EH (cell line): ENCODE measurements around the gene PPP1R9B.

Experiments used
- DNase-seq: peaks from one replicate; pipeline ENCODE4 v3.0.0-alpha.2; 2015; ENCODE audit warnings: low read depth

Gene PPP1R9B

DNA sequence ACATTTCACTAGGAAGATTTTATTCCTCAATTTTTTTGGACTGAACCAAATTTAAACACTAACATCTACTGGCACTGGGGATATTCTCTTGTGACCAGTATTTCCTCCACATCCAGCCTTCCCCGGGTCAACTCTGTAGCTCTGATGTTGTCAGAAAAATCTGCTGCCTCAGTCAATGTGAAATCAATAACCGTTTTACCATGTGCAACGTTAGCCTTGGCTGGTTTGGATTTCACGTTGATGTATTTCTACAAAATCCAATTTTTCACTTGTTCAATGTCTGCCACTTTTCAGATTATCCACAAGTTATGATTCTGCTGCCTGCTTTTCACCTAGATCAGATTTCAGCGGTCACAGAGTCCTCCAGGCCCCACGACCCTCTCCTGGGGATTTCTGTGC lies 22.5 kb upstream of the PPP1R9B start:
- no peak for DNase-seq

DNA sequence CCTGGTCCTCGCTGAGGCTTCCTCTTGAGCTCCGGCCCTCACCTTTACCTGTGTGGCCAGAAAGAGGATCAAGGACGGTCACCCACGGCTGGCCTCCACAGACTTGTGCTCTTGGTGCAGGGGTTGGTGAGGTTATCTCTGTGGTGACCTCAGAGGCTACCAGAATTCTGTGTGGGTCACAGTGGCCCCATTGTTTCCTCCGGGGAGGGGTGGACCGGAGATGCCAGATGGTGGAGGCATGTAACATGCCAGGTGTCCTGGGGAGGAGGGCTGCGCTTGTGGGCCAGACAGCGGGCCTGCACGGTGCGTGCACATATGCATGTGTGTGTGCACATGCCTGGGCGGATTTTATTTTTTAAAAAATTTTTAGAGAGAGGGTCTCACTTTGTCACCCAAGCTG lies 21.7 kb upstream of the PPP1R9B start:
- DNase-seq: peak; percentile 15

DNA sequence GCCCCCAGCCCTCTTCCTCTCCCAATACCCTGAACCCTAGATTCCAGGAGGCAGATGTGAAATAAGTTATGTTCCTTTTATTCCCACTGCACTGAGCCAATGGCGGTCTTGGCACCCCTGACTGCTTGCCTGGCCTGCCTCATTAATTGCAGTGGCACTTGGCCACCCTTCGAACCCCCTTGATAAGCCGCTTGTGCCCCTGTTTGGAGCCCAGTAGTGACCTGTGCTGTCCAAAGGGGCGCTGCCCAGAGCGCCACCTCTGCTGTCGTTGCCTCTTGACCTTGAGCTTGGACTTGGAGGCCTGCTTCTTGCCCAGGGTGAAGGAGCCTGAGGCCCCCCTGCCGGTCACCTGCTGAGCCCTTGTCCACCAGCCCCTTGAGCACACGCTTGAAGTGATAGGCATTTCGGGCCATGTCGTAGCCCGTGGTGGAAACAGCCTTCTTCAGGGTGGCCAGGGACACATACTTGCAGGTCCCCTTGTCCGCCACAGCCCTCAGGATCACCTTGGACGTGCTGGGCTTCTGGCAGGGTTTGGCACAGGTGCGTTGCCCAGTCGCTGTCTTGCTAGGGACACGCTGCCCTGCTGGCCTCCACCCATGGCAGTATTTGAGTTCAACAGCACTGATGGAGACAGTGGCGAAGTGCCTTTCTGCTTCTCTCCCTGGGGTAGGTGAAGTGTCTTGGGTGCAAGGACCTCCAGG lies 21.0 kb upstream of the PPP1R9B start:
- DNase-seq: peak; percentile 15

DNA sequence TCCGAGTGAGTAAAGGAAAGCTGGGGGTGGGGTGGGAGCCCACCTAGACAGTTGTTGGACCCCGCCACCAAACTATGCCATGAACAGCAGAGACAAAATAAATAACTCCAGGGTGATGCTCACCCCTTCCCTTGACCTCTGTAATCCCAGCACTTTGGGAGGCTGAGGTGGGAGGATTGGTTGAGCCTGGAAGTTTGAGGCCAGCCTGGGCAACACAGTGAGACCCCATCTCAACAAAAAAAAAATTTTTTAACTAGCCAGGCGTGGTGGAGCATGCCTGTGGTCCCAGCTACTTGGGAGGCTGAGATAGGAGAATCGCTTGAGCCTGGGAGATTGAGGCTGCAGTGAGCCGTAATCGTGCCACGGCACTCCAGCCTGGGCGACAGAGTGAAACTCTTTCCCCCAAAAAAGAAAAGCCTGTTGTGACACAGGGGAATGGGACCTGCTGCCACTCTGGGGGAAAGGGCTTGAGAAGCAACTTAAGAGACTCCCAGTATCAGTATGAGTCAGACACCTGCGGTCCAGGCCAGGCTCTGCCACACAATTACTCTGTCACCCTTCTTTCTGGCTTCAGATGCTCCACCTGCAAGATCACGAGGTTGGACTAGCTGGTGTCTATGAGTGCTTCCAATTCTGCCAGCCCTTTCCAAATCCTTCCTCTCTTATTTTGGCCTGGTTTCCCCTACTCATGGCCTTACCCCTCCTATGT lies 20.3 kb upstream of the PPP1R9B start:
- DNase-seq: peak; percentile 36

DNA sequence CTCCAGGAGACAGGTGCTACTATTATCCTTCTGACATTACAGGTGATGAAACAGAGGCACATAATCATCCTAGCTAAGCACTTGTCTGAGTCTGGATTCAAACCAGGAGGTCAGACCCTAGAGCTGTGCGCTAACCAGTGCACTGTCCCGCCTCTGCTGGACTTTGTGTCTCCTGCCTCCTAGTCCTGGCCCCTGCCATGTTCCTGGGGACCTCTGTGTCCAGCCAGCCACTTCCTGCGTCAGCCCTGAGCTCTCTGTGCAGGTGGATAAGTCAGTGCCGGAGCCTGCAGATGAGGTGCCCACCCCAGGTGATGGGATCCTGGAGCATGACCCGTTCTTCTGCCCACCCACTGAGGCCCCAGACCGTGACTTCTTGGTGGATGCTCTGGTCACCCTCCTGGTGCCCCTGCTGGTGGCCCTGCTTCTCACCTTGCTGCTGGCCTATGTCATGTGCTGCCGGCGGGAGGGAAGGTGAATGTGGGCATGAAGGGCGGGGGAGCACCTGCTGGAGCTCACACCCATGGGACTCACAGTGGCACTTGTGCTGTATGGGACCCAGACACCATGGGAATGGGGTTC lies 19.5 kb upstream of the PPP1R9B start:
- DNase-seq: no peak

DNA sequence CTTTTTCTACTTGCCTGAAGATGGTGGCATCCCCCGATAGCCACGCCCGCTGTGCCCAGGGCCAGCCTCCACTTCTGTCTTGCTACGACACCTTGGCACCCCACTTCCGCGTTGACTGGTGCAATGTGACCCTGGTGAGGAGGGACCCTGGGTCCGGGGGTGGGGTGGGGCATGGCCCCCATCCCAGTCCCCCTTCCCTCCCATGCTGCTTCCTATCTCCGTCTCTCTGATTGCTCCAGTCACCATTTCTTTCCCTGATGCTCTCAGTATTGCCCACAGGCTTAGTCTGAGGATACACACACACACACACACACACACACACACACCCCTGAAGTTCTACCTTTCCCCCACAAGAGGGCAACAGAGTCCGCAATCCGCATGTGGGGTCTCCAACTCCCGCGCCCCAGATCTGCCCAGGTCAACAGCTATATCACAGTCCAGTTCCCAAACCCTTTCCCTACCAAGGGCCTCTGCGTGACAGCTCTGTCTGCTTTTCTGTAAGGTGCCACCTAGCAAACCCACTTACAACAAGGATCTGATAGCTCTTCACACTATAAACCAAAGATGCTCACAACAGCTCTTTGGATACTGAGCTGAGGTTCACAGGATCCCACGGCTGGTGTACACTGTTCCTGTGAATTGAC lies 18.8 kb upstream of the PPP1R9B start:
- DNase-seq: peak; percentile 74

DNA sequence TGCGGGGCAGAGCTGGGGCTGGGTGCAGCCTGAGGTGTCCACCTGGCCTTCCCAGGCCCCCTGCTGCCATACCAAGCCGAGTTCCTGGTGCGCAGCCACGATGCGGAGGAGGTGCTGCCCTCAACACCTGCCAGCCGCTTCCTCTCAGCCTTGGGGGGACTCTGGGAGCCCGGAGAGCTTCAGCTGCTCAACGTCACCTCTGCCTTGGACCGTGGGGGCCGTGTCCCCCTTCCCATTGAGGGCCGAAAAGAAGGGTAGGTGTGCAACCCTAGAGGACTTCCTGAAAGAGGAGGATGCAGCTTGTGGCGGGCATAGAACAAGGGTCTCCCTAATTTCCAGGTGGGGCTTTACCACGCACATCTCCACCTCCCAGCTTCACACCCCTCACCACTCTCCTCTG lies 17.8 kb upstream of the PPP1R9B start:
- no peak for DNase-seq

DNA sequence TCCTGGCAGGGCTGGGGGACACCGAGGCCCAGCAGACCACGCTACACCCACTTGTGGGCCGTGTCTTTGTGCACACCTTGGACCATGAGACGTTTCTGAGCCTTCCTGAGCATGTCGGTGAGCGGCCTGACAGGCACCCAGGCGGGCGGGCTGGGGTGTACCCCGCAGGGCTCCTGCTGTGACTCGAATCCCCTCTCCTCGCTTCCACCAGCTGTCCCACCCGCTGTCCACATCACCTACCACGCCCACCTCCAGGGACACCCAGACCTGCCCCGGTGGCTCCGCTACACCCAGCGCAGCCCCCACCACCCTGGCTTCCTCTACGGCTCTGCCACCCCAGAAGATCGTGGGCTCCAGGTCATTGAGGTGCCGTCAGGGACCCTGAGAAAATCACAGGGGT lies 16.9 kb upstream of the PPP1R9B start:
- no peak for DNase-seq

DNA sequence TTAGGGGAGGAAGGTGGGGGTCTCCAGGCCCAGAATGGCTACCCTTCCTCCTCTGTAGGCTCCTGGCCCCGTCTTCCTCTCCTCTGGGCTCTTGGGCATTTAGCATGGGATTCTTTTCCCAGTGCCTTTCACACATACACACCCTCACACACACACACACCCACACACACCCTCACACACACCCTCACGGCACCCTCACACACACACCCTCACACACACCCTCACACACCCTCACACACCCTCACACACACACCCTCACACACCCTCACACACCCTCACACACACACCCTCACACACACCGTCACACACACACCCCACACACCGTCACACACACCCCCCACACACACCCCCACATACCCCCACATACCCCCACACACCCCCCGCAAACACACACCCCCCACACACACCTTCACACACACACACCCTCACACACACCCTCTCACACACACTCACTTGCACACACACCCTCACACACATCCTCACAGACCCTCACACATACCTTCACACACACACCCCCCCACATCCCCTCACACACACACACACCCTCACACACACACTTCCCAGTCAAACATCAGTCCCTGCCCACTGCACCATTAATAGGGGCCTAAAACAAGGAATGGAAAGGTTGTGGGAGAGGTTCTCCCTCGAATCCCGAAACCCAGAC lies 16.2 kb upstream of the PPP1R9B start:
- no peak for DNase-seq

DNA sequence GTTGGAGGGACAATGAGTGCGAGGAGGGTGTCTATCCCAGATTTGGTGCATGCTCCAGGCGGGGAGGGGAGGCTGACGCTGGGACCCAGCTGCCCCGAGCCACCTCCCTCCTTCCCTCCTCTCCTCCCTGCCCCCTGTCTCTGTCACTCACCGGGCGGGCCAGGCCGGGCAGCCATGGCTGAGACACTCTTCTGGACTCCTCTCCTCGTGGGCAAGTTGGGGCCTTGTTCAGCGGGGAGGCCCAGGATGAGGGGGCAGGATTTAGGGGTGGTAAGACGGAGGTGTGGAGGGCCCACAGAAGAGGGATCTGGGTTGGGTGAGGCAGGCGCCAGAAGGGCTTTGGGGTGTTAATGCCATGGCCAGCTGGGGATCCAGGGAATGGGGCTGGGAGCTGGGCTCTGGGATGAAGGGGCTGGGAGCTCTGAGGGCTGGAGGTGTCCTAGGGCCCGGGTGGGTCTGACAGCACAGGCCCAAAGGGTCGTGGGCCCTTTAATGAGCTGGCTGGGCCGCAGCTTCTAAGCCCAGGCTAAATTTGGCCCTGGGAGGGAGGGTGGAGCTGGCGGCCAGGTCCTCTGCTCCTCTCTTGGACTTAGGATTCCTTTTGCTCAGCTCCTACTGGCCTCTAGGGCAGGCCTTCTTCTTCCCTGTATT lies 15.5 kb upstream of the PPP1R9B start, which contains the start of gene SGCA:
Gene SGCA (plus strand): TSS at position 139 of the 651 bp plus-strand sequence. CDS start 36 bp downstream, at position 175.
- peak; percentile 33 for DNase-seq

DNA sequence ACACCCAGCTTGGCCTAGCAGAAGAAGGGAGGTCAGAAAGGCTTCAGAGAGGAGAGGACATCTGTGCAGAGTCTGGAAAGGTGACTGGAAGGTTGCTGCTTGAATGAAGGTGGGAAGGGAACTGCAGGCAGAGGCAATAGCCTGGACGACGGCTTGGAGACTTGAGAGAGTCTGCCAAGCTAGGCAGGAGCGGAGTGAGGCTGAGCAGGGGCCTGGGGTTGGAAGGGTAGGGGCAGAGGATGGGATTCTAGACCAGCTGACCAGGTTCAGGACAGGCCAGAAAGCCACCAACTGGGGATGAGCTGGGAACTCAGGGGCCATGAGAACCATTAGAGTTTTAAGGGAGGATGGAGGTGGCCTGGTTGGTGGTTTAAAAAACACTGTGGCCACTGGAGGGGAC lies 15.0 kb upstream of the PPP1R9B start:
- no peak for DNase-seq

DNA sequence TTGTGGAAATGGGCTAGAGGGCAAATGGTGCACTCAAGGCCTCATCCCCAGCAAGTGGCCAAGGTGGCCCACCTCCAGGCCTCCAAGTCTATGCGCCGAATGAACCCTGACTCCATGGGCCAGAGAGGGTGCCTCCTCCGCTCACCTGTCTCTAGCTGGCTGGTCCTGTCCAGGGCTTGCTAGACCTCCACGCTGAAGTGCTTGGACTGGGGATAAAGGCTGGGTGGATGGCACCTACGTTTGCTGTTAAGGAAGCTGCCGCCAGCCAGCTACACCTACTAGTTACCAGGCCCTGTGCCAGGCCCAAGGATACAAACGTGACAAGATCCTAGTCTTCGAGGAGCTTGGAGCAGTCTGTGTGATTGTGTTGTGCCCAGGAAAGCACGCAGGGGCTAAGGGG lies 14.6 kb upstream of the PPP1R9B start:
- no peak for DNase-seq

DNA sequence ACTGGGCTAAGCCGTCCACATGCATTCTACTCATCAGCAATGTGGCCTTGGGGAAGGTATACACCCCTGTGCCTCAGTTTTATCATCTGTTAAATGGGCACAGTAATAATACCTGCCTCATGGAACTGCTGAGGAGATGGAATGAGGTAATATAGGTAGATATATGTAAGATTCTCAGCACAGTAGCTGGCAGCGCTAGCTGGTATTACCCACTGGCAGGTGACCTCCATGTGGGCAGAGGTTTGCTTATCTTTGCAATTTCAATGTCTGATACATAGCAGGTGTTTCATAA lies 14.2 kb upstream of the PPP1R9B start:
- DNase-seq: no peak

DNA sequence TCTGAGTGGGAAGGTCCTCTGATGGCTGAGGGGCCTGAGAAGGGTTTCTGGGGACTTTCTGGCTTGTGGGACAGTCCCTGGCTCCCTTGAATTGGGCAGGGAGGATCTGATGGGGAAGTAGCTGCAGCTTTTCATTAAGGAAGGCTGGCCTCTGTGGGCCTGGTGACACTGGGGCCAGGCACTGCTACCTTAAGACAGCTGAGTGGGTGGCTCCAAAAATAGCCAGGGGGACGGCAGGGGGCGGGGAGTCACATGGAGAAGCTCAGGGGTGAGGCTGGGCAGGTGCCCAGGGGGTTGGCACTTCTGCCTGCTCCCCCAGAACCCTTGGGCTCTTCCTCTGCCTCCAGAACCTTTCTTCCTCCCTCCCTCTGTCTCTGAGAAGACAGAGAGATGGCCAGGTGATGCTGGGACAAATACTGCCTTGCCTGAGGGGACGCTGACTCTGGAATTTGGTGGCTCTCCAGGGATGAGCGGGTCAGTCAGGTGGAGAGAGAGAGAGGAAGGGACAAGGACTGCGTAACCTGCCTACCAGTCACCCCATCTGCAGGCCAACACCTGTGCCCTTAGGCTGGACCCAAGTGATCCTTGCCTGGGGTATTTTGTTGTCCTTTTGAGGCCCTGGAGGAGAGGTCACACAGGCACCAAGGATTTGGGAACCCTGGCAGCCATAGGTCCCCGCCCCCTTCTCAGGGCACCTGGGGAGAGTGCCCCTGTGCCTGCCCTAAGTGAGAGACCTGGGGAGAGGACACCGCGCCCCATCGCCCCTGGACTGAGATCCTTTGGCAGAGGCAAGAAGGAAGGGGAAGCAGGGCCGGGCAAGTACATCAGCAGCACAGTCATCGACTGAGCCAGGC lies 13.6 kb upstream of the PPP1R9B start:
- DNase-seq: no peak

DNA sequence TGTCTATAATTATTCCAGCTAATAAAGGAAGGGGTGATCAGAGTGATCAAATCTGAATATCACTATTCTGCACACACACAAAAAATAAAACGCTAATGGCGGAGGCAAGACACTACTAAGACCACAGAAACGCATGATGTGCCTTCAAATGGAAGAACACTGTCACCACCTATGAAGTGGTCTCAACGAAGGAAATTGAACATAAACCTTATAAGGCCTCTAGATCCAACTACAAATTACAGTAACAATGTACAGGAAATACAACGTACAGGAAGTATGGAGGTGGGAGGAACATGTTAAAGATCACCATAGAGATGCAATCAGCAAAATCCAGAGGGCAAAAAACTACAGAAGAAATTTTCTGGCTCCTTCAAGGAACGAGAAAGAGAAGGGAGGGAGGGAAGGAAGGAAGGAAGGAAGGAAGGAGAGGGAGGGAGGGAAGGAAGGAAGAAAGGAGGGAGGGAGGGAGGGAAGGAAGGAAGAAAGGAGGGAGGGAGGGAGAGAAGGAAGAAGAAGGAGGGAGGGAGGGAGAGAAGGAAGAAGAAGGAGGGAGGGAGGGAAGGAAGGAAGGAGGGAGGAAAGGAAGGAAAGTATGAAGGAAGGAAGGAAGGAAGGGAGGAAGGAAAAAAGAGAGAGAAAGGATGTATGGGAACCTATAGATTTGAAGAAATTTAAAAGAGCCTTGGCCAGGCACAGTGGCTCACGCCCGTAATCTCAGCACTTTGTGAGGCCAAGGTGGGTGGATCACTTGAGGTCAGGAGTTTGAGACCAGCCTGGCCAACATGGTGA lies 12.2 kb upstream of the PPP1R9B start:
- no peak for DNase-seq

DNA sequence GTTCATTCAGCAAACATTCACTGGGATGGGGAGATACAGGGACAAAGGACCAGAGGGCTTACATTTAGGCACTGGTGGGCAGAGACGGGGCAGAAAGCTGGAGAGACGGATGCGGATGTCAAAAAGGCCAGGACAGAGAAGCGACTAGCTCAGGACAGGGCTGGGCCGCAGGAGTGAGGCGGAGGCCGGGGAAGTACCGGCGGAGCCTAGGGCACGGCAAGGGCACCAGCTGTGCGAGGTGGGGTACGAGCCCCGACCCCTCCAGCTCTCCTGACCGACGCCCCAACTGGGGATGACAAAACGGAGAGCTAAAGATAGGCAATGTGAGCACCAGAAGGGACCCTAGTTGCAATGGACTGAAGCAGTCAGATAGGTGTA lies 11.4 kb upstream of the PPP1R9B start:
- DNase-seq: no peak

DNA sequence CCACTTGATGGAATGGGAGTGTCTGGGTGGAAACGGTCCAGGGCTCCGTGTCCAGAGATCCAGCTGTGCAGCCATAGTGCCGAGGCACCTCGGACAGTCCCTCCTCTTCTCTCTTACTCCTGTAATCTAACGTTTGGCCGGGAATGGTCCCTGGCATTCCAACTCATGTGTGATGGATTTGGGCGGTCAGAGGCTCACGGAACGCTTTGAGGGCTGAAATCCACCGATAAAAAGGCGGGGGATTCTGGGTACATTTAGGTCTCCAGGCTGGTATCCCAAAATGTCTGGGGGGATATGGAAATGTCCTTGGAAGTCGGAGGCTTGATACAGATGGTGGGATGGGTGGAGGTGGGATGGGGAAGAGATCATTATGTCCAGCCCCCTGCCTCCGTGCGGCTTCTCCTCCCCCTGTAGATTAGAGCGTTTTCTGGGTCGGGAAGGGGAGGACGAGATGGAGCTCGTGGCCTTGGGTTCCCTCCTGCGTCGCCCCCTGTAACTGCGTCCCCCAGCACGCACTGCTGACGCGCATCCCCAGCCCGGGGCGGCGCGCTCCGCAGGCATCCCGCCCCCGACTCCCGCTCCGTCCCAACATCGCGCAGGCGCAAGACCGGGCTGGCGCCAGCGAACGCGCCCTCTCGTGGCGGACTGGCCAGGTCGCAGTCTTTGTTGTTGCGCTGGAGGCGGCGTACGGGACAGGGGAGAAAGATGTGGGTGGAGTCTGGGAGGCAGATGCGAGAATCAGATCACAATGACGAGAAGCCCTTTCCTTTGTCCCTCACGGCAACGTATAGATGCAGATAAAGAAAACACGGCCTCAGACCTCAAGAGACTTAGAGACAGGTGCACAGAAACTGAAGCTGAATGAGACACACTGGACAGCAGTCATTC lies 10.8 kb upstream of the PPP1R9B start:
- DNase-seq: peak; percentile 89

DNA sequence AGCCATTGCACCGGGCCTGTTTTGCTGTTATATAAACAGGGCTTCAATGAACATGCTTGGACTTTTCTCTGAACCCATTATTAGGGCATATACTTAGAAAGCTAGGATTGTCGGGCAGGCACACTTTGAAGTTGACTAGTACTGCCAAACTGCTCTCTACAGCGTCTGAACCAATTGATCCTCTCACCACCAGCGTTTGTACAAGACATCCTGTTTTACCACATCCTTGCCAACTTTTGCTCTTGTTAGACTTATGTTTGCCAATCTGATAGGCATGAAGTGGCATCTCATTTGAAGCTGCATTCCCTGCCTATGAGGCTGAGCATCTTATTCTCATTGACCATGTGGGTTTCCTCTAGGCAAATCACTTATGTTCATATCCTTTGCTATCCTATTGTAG lies 7.4 kb upstream of the PPP1R9B start:
- no peak for DNase-seq

DNA sequence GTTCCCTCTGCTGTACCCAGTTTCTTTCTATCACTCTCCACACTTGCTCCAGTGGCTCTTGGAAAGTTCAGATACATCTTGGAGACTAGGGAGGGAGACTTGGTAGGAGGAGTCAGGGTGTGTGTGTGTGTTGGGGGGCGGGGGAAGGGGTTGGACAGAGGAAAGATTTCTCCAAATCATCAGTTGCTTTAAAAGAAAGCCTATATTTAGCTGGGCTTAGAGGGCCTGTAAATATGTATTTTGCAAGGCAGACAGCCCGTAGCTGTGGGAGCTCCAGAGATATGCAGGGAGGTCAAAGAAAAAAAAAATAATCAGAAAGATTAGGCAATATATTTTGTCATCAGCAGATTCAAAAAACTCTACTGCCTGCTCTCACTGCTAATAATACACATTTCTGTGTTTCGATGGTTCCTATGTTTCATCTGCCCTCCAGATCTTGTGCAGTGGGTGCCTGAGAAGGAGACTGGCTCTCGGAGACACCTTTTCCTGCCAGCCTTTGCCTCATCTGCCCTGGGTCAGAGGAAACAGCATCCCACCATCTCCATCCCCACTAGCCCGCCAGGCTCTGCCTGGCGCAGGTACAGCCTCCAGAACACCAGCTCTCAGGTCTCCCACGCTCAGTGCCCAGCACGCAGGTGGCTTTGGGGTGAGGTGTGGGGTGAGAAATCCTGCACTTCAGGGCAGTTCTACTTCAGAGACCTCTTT lies 4.8 kb upstream of the PPP1R9B start:
- peak; percentile 72 for DNase-seq
